Measurements from ENCODE around the gene C17orf100. TPM values are rescaled to one million over a fixed set of nuclear protein-coding genes. Genes with fewer than 3 reads are reported as not detected.

Gene C17orf100
- total and polyA plus RNA-seq, 2 of the 13 experiments (the other 11 are each of a cell fraction or from before 2014, with no cell fraction given): 3.6 to 8.7 TPM

GRCh38 chr17:6668727-6669425, 17.3 kb downstream of the C17orf100 start (continued):
- TF ChIP-seq PBX2 (CRISPR knock-in tag; IDR thresholded peaks at IDR 0.05): no peak
- TF ChIP-seq, protein P1, sequence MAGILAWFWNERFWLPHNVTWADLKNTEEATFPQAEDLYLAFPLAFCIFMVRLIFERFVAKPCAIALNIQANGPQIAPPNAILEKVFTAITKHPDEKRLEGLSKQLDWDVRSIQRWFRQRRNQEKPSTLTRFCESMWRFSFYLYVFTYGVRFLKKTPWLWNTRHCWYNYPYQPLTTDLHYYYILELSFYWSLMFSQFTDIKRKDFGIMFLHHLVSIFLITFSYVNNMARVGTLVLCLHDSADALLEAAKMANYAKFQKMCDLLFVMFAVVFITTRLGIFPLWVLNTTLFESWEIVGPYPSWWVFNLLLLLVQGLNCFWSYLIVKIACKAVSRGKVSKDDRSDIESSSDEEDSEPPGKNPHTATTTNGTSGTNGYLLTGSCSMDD (CRISPR knock-in tag; IDR thresholded peaks at IDR 0.05): no peak
- no peak for TF ChIP-seq ZNF354B (CRISPR knock-in tag; IDR thresholded peaks at IDR 0.05)
- no peak for TF ChIP-seq NR2F1 (CRISPR knock-in tag; IDR thresholded peaks at IDR 0.05)
- TF ChIP-seq, protein P2, sequence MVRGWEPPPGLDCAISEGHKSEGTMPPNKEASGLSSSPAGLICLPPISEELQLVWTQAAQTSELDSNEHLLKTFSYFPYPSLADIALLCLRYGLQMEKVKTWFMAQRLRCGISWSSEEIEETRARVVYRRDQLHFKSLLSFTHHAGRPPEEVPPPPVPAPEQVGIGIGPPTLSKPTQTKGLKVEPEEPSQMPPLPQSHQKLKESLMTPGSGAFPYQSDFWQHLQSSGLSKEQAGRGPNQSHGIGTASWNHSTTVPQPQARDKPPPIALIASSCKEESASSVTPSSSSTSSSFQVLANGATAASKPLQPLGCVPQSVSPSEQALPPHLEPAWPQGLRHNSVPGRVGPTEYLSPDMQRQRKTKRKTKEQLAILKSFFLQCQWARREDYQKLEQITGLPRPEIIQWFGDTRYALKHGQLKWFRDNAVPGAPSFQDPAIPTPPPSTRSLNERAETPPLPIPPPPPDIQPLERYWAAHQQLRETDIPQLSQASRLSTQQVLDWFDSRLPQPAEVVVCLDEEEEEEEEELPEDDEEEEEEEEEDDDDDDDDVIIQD (CRISPR knock-in tag; IDR thresholded peaks at IDR 0.05; ENCODE audit: low read depth): no peak
- TF ChIP-seq ARNT2 (CRISPR knock-in tag; IDR thresholded peaks at IDR 0.05; ENCODE audit: low read depth): no peak
- no peak for TF ChIP-seq SOX13 (IDR thresholded peaks at IDR 0.05)
- peak in 1 of 2 experiments; percentile 64; a peak in 1 of 4 replicates for TF ChIP-seq SOX13 (CRISPR knock-in tag; conservative IDR thresholded peaks at IDR 0.05 in 1 of 2, IDR thresholded peaks at IDR 0.05 in 1 of 2)
- no peak for TF ChIP-seq ZNF260 (CRISPR knock-in tag; IDR thresholded peaks at IDR 0.05; ENCODE audit: borderline replicate concordance, low read depth)
- TF ChIP-seq HNRNPH1 (optimal IDR thresholded peaks at IDR 0.05; ENCODE audit: low read depth, low read length): no peak
- TF ChIP-seq ZNF780A (CRISPR knock-in tag; IDR thresholded peaks at IDR 0.05): no peak
- TF ChIP-seq TRIM24 (CRISPR knock-in tag; IDR thresholded peaks at IDR 0.05): no peak
- TF ChIP-seq HCFC1 (IDR thresholded peaks at IDR 0.05; ENCODE audit: low read depth, low read length): no peak
- no peak; the same call in 1 of the 2 replicates for TF ChIP-seq ZMYM2 (CRISPR knock-in tag; IDR thresholded peaks at IDR 0.05)
- no peak for TF ChIP-seq MAF1 (CRISPR knock-in tag; IDR thresholded peaks at IDR 0.05; ENCODE audit: borderline replicate concordance)
- no peak for TF ChIP-seq JDP2 (CRISPR knock-in tag; IDR thresholded peaks at IDR 0.05; ENCODE audit: borderline replicate concordance)
- TF ChIP-seq ZNF749 (CRISPR knock-in tag; IDR thresholded peaks at IDR 0.05; ENCODE audit: borderline replicate concordance): no peak
- TF ChIP-seq ZFP1 (CRISPR knock-in tag; IDR thresholded peaks at IDR 0.05): no peak
- no peak for TF ChIP-seq KDM3A (CRISPR knock-in tag; IDR thresholded peaks at IDR 0.05; ENCODE audit: low read depth)
- no peak for TF ChIP-seq ZBTB7A (CRISPR knock-in tag; IDR thresholded peaks at IDR 0.05)
